ENCODE measurements around the gene FAM98A. TPM values are rescaled to one million over a fixed set of nuclear protein-coding genes. Genes with fewer than 3 reads are reported as not detected.

The FAM98A gene
- total RNA-seq, 4 donors from 2014 or later = 21.4 to 59.9 (median 30.8) TPM

- WGBS = 78% methylated on average over 1 of the region's 1 CpG
- no peak for DNase-seq (ENCODE audit: low spot score in 2 of 2)
- Histone ChIP-seq H3K9me3 (no peaks in the 10 kb centered on the region), H3K4me1 (peaks cover 6% of the 10 kb centered on the region), H3K27me3 (no peaks in the 10 kb centered on the region), H3K4me3 (no peak overlapping the region), H3K27ac (no peak overlapping the region), H3K36me3 (no peaks in the 10 kb centered on the region)
- TF ChIP-seq POLR2AphosphoS5 (IDR thresholded peaks at IDR 0.05) (no peak), CTCF (IDR thresholded peaks at IDR 0.05) (no peak), EP300 (IDR thresholded peaks at IDR 0.05) (no peak), POLR2A (IDR thresholded peaks at IDR 0.05) (no peak)
Measured at GRCh38 chr2:33552758-33553461, 46.2 kb downstream of the FAM98A start.

- no peak overlapping the region for H3K27ac ChIP-seq
- no peak overlapping the region for H3K4me3 ChIP-seq
- peaks cover 6% of the 10 kb centered on the region for H3K4me1 ChIP-seq
- H3K27me3 ChIP-seq = no peaks in the 10 kb centered on the region
- no peak for TF ChIP-seq CTCF (IDR thresholded peaks at IDR 0.05)
- TF ChIP-seq EP300 (IDR thresholded peaks at IDR 0.05) = no peak
- TF ChIP-seq POLR2AphosphoS5 (IDR thresholded peaks at IDR 0.05) = no peak
- no peak for TF ChIP-seq POLR2A (IDR thresholded peaks at IDR 0.05)
- no peaks in the 10 kb centered on the region for H3K9me3 ChIP-seq
- H3K36me3 ChIP-seq = no peaks in the 10 kb centered on the region
- DNase-seq (ENCODE audit: low spot score in 2 of 2) = no peak
- 79% methylated on average over 3 of the region's 3 CpGs for WGBS
Measured at GRCh38 chr2:33550206-33550605, 48.9 kb downstream of the FAM98A start.

- Histone ChIP-seq H3K9me3 (no peaks in the 10 kb centered on the region), H3K27me3 (no peaks in the 10 kb centered on the region), H3K4me3 (no peak overlapping the region), H3K27ac (no peak overlapping the region), H3K36me3 (no peaks in the 10 kb centered on the region), H3K4me1 (no peaks in the 10 kb centered on the region)
- no peak for DNase-seq (ENCODE audit: low spot score in 2 of 2)
- no peak for TF ChIP-seq POLR2A (IDR thresholded peaks at IDR 0.05)
- WGBS = 81% methylated on average over 4 of the region's 4 CpGs
Measured at GRCh38 chr2:33541243-33541642, 57.9 kb downstream of the FAM98A start.

- no peak overlapping the region for H3K27ac ChIP-seq
- H3K4me3 ChIP-seq = no peak overlapping the region
- WGBS = 70% methylated on average over 3 of the region's 3 CpGs
- no peak for DNase-seq (ENCODE audit: low spot score in 2 of 2)
- H3K9me3 ChIP-seq = no peaks in the 10 kb centered on the region
- H3K4me1 ChIP-seq = no peaks in the 10 kb centered on the region
- H3K36me3 ChIP-seq = no peaks in the 10 kb centered on the region
- H3K27me3 ChIP-seq = no peaks in the 10 kb centered on the region
- TF ChIP-seq POLR2A (IDR thresholded peaks at IDR 0.05) = no peak
- TF ChIP-seq EP300 (IDR thresholded peaks at IDR 0.05) = no peak
Measured at GRCh38 chr2:33535421-33535820, 63.7 kb downstream of the FAM98A start.

Other genes starting within 250 kb of the FAM98A start
- 10 to 100 TPM in 1 of 4 donors, 1 to 10 TPM in 3; 4.1 to 11.1 (median 6.4) TPM for gene RASGRP3, start 122.7 kb downstream of the FAM98A start, total RNA-seq

All from suprapubic skin (tissue), 4 donors.